Raji (cell line): ENCODE data around the gene YBEY.

ENCODE experiments used
- POLR2A ChIP-seq: IDR thresholded peaks from 2 replicates; pipeline ENCODE4 v1.6.1; 2011; ENCODE audit warnings: low read depth, low read length, control low read depth; ENCODE audit not compliant: insufficient read depth

The YBEY gene

GRCh38 chr21:46327711-46328110 is 41.6 kb downstream of the YBEY start:
- no peak for TF ChIP-seq POLR2A

DNA sequence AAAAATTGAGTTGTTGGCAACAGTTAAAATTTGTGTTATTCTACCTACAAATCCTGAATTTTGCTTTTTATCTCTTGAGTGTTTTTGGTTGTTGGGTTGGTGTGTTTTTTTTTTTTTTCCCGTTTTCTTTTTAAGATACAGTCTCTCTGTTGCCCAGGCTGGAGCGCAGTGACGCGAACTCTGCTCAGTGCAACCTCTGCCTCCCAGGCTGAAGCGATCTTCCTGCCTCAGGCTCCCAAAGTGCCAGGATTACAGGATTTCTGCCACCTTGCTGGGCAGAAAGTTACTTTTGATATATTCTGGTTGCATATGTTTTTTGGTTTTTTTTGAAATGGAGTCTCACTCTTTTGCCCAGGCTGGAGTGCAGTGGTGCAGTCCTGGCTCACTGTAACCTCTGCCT is 42.0 kb downstream of the YBEY start:
- no peak for TF ChIP-seq POLR2A

DNA sequence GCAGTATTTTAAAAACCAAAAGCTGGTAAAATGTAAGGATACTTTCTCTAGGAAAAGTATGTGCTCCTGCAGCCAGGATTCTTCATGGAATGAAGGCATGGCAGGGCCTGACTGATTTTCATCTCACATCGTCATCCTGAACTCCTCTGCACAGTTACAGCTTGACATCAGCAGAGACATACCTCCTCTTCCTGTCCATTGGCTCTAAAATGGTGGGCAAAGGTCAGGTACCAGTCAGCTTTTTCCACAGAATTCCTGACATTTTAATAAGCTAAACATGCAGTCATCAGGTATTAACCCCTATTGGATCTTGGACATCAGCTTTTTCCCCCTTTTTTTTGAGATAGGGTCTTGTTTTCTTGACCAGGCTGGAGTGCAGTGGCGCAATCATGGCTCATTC is 43.7 kb downstream of the YBEY start:
- no peak for TF ChIP-seq POLR2A

GRCh38 chr21:46334351-46335140 is 48.4 kb downstream of the YBEY start:
- no peak for TF ChIP-seq POLR2A

- TF ChIP-seq POLR2A = no peak
Measured at GRCh38 chr21:46336603-46337002, 50.5 kb downstream of the YBEY start.

GRCh38 chr21:46340998-46341397 is 54.9 kb downstream of the YBEY start:
- no peak for TF ChIP-seq POLR2A

DNA sequence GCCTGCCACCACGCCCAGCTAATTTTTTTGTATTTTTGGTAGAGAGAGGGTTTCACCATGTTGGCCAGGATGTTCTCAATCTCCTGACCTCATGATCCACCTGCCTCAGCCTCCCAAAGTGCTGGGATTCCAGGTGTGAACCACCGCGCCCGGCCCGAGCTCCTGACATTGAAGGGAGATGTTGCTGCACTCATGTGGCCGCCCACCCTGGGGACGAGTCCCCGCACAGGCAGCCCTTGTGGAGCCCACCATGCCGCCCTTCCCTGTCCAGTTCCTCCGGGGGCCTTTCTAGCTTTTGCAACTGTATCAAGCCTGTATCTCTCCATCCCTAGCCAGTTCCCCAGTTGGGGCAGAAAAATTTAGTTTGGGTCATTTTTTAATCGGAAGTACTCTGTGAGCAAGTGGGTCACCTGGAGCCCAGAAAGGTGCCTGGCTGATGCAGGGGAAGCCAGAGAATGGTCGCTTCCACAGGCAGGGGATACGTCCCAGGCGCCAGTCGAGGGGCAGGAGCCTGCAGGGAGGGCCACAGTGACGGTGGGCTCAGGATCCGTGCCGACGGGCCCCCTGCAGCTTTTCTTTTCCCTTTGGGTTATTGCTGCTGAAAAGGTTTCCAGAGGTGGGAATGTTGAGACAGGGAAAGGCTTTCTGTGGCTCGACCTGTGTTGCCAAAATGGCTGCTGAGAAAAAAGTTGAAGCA is 58.2 kb downstream of the YBEY start:
- no peak for TF ChIP-seq POLR2A

GRCh38 chr21:46345861-46346260 is 59.7 kb downstream of the YBEY start:
- no peak for TF ChIP-seq POLR2A

GRCh38 chr21:46346296-46347202 is 60.4 kb downstream of the YBEY start:
- no peak for TF ChIP-seq POLR2A

GRCh38 chr21:46347203-46347550 is 61.0 kb downstream of the YBEY start:
- no peak for TF ChIP-seq POLR2A
